ENCODE results near the gene IVNS1ABP. TPM values are rescaled to one million over a fixed set of nuclear protein-coding genes. Genes with fewer than 3 reads are reported as not detected.

IVNS1ABP gene
- total RNA-seq, 1 donor from 2014 or later, result 75.6 TPM

- no peak for DNase-seq (ENCODE audit: low read depth)
- H3K4me3 ChIP-seq (ENCODE audit: low read depth, low read length), result no peak overlapping the region
- no peak for TF ChIP-seq CTCF (conservative IDR thresholded peaks at IDR 0.05; ENCODE audit: low read depth, low read length)
Measured at GRCh38 chr1:185249563-185249962, 67.5 kb downstream of the IVNS1ABP start.

Other genes with a start within 250 kb of the IVNS1ABP start
- 15.8 and 17.7 TPM in 2 replicates for gene TRMT1L, start 160.3 kb downstream of the IVNS1ABP start, total RNA-seq
- 1.3 and 2.4 TPM in 2 replicates for gene SWT1, start 160.1 kb downstream of the IVNS1ABP start, total RNA-seq

Data from epithelial cell of proximal tubule (primary cell).